Lung (tissue), 12 donors: ENCODE data around the gene CAMK2D. TPM values are rescaled to one million over a fixed set of nuclear protein-coding genes. Genes with fewer than 3 reads are reported as not detected.

Experiments used
- ATAC-seq: fragments of 200-7000 bp; cut with Tn5 transposase; one replicate; pipeline ENCODE4 v1.9.1; 2020; ENCODE audit warnings: moderate number of reproducible peaks; ENCODE audit not compliant: insufficient read depth, low FRiP score
- DNase-seq, 3 donors: peaks; one replicate each; pipeline ENCODE4 v3.0.0-alpha.2; 2013 to 2017
- H3K27ac ChIP-seq, 2 donors: one replicate each; pipeline ENCODE4 v1.5.1; 2013; ENCODE audit warnings: mild to moderate bottlenecking in 2 of 2, moderate library complexity in 2 of 2, control low read depth in 1 of 2, inconsistent platforms in 1 of 2, low read depth in 1 of 2, low read length in 1 of 2
- H3K27me3 ChIP-seq, 3 donors: one replicate each; pipeline ENCODE4 v1.5.1; 2013; ENCODE audit warnings: low read length in 2 of 3; ENCODE audit not compliant: control insufficient read depth in 3 of 3, insufficient read depth in 3 of 3
- H3K36me3 ChIP-seq, 4 donors: one replicate each; pipeline ENCODE4 v1.5.1; 2013; ENCODE audit warnings: low read length in 4 of 4, mild to moderate bottlenecking in 1 of 4, moderate library complexity in 1 of 4; ENCODE audit not compliant: control insufficient read depth in 4 of 4, insufficient read depth in 4 of 4
- H3K4me1 ChIP-seq, 5 donors: one replicate each; pipeline ENCODE4 v1.5.1; 2013; ENCODE audit warnings: low read length in 5 of 5, mild to moderate bottlenecking in 2 of 5, moderate library complexity in 1 of 5; ENCODE audit not compliant: control insufficient read depth in 5 of 5, insufficient read depth in 5 of 5
- H3K4me3 ChIP-seq: one replicate; pipeline ENCODE4 v1.5.1; 2013; ENCODE audit warnings: mild to moderate bottlenecking, control low read depth, moderate library complexity
- H3K9ac ChIP-seq, 2 donors: one replicate each; pipeline ENCODE4 v1.5.1; 2013; ENCODE audit warnings: low read length in 2 of 2, control low read depth in 1 of 2; ENCODE audit not compliant: insufficient read depth in 1 of 2
- H3K9me3 ChIP-seq, 4 donors: one replicate each; pipeline ENCODE4 v1.5.1; 2013; ENCODE audit warnings: low read length in 3 of 4, mild to moderate bottlenecking in 1 of 4, moderate library complexity in 1 of 4; ENCODE audit not compliant: control insufficient read depth in 4 of 4, insufficient read depth in 3 of 4
- WGBS, 2 donors: extraction: QIAGEN DNeasy Blood & Tissue Kit; methylation state at CpG; one replicate each; pipeline ENCODE4 v1.1.7; 2013; 5-methylcytosine and 5-hydroxymethylcytosine counted together
- polyA plus RNA-seq, 2 donors: library from polyadenylated mRNA; stranded (reverse); fragments of 200-250 nt; gene quantifications; one replicate each; pipeline ENCODE4 v1.2.1, GENCODE V29; 2013
- total RNA-seq, 2 donors: library from RNA; depleted of rRNA in 1 of 2; stranded (reverse); fragments of >200 nt in 1 of 2; gene quantifications; one replicate each; pipeline ENCODE4 v1.2.1, GENCODE V29; 2014 to 2021
- TF ChIP-seq, protein P1 (sequence below): IDR thresholded peaks from 2 replicates; pipeline ENCODE4 v1.5.1; 2012; ENCODE audit warnings: mild to moderate bottlenecking; ENCODE audit errors: control extremely low read depth, extremely low read depth
- donor health status: control.
- donor health status: control.
- donor health status: Bipolar disorder and iron deficiency.
- donor health status: healthy.
- donor health status: DM: yes; HTN: yes; CAD: no.

Gene CAMK2D
- total and polyA plus RNA-seq, 4 donors, result 11.9 to 98.2 (median 36.6) TPM

DNA sequence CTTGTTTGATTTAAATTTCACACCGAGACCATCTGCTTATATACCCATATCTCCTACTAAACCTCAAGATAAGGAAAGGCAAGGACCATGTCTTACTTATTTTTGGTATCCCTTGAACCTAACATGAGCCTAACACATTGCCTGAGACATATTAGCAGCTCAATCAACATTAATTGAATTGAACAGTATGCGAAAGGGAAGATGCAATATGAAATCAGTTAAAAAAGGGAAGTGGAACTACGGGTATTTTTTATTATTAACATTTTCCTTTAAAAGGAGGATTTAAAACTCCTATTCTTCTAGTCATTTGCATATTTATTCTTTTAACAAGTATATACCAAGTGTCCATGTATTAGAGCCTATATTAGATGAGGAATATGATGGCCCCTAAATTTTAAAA, 197.0 kb downstream of the CAMK2D start:
- peaks cover 0 to 19% (median 0%) of the 10 kb centered on the region in 5 donors for H3K4me1 ChIP-seq
- H3K9ac ChIP-seq, result no peak overlapping the region
- no peak for DNase-seq
- TF ChIP-seq, protein P1, sequence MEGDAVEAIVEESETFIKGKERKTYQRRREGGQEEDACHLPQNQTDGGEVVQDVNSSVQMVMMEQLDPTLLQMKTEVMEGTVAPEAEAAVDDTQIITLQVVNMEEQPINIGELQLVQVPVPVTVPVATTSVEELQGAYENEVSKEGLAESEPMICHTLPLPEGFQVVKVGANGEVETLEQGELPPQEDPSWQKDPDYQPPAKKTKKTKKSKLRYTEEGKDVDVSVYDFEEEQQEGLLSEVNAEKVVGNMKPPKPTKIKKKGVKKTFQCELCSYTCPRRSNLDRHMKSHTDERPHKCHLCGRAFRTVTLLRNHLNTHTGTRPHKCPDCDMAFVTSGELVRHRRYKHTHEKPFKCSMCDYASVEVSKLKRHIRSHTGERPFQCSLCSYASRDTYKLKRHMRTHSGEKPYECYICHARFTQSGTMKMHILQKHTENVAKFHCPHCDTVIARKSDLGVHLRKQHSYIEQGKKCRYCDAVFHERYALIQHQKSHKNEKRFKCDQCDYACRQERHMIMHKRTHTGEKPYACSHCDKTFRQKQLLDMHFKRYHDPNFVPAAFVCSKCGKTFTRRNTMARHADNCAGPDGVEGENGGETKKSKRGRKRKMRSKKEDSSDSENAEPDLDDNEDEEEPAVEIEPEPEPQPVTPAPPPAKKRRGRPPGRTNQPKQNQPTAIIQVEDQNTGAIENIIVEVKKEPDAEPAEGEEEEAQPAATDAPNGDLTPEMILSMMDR, result no peak
- peaks cover 0 to 2% (median 1%) of the 10 kb centered on the region in 4 donors for H3K36me3 ChIP-seq
- H3K27me3 ChIP-seq, result no peaks in the 10 kb centered on the region
- 41 to 79% methylated on average over 3 of the region's 3 CpGs for WGBS, 2 donors
- no peak for ATAC-seq
- H3K4me3 ChIP-seq, result no peak overlapping the region
- no peaks in the 10 kb centered on the region for H3K9me3 ChIP-seq
- no peak overlapping the region for H3K27ac ChIP-seq

DNA sequence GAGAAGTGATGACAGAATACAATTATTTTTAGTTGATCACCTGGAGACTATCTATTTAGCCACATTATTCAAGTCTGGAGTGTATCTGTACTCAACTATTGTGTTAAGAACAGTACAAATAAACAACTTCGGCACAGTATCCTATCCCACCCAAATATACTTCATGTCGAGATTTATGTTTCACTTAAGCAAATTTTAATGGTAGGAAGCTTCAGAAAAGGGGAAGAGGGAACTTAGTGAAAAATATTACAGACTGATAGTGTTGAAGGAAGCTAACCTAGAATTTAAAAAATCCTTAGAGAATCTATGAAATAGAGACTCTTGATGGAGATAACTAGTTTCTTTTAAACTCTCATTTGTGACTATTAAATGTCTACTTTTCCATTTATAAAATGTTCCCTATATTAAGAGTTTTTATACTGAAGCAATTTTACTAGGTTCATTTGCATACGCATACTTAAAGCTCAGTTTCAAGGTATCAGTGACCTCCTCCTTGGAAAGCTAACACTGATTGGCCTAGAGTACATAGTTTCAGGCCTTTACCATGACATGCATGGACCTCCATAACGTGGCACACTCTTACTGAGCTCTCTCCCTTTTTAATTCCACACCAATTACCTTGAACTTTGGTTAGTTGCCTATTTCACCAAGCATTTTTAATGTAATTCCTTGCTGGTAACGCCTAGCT, 197.7 kb downstream of the CAMK2D start:
- Histone ChIP-seq H3K36me3 (peaks cover 0 to 2% (median 1%) of the 10 kb centered on the region in 4 donors), H3K4me3 (no peak overlapping the region), H3K27me3 (no peaks in the 10 kb centered on the region), H3K4me1 (peaks cover 0 to 19% (median 0%) of the 10 kb centered on the region in 5 donors), H3K9ac (no peak overlapping the region), H3K27ac (no peak overlapping the region), H3K9me3 (no peaks in the 10 kb centered on the region)
- TF ChIP-seq, protein P1, result no peak
- DNase-seq (no peak), ATAC-seq (no peak)
- 56 to 71% methylated on average over 5 of the region's 5 CpGs for WGBS, 2 donors

DNA sequence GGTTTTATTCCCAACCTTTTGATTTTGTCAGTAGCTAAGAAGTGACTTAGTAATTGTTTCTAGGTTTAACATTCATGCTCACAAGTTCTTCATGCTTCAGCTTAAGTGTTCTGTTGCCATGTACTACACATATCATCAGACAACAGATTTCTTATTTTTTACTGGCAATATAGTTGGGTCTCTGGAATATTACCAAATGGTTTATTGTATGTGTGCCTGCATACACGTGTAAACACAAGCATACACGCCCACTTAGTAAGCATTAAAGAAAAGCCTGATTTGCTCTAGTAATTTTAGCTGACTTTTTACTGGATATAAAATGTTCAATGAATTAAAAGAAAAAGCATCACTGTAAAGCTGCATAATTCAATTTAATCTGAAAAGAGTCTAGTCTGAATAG, 199.8 kb downstream of the CAMK2D start:
- no peak for DNase-seq
- TF ChIP-seq, protein P1, result no peak
- Histone ChIP-seq H3K27me3 (no peaks in the 10 kb centered on the region), H3K27ac (no peak overlapping the region), H3K4me3 (no peak overlapping the region), H3K9me3 (no peaks in the 10 kb centered on the region), H3K36me3 (peaks cover 0 to 5% (median 1%) of the 10 kb centered on the region in 4 donors), H3K9ac (no peak overlapping the region), H3K4me1 (peaks cover 0 to 30% (median 0%) of the 10 kb centered on the region in 5 donors)
- WGBS, 2 donors, result 79 to 84% methylated on average over 2 of the region's 2 CpGs
- no peak for ATAC-seq
